CD4-positive, alpha-beta T cell treated with Interleukin-4 for 1 hour (primary cell): ENCODE data around the gene MGAT5B.
"Not testable (repeated sequence)": the region's sequence is repeated elsewhere in the genome, so short reads cannot be mapped to it uniquely, and the experiment has no call there.

Source experiments
- DNase-seq, 2 donors: peaks; one replicate each; pipeline ENCODE4 v3.0.0-alpha.2; 2020 to 2022

MGAT5B gene, protein sequence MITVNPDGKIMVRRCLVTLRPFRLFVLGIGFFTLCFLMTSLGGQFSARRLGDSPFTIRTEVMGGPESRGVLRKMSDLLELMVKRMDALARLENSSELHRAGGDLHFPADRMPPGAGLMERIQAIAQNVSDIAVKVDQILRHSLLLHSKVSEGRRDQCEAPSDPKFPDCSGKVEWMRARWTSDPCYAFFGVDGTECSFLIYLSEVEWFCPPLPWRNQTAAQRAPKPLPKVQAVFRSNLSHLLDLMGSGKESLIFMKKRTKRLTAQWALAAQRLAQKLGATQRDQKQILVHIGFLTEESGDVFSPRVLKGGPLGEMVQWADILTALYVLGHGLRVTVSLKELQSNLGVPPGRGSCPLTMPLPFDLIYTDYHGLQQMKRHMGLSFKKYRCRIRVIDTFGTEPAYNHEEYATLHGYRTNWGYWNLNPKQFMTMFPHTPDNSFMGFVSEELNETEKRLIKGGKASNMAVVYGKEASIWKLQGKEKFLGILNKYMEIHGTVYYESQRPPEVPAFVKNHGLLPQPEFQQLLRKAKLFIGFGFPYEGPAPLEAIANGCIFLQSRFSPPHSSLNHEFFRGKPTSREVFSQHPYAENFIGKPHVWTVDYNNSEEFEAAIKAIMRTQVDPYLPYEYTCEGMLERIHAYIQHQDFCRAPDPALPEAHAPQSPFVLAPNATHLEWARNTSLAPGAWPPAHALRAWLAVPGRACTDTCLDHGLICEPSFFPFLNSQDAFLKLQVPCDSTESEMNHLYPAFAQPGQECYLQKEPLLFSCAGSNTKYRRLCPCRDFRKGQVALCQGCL

DNA sequence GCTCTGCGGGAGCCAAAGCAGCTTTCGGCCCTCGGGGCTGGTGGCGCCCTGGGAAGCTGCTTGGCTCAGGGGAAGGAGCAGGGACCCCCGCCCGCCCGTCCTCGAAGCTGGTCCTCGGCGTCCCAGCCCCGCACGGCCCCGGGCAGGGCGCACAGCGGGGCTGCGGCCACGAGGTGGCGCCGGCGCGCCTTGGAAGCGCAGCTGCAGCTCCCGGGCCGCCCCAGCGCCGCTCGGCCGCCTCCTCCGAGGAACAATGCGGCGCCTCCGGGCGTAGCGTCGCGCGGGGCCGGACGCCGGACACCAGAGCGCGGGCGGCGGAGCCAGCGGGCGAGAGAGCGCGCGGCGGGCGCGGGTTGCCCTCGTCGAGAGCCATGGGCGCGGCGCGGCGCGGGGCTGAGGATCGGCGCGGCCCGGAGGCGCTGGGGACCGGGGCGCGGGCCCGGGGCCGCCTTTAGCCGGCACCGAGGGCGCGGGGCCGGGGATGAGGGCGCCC, at the start of gene MGAT5B:
Gene MGAT5B, plus strand, starts transcription at position 229 of the 493 bp plus-strand sequence. CDS start 626 bp downstream, outside the sequence.
- DNase-seq: peak; percentile 63 to 71

DNA sequence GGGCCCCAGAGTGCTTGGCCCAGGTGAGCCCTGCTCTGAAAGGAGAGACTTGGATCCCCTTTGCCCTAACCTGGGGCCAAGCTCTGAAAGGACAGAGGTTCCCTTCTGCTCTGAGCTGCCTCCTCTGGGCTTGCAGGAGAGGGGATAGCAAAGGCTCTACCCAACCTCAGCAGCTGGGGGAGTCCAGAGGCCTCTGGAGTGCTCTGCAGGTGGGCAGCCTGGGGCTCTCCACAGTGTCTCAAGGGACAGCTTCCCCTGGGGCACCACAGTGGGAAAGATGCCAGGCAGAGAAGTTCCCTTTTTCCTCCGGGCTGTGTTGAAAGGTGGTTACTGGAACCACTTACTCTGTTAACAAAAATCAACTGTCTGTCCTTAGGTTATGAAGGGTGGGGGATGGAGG, 48.2 kb upstream of the MGAT5B start:
- no peak for DNase-seq

DNA sequence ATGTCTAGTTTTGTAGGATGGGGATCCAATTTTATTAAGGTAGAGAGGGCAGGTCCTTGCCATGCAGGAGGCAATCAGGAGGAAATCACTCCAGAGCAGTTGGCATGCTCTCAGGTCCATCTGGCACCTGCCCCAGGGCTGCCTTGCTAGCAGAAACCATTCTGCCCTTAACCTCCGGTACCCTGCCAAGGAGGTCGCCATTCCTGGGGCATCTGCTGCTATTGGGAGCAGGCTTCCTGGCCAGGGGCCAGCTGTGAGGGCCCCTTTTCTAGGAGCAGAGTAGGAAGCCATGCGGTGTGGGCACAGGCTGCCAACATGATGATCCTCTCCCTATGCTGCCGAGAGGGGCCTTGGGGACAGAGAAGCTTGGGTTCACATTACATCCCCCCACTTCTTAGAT, 47.6 kb upstream of the MGAT5B start:
- no peak for DNase-seq

DNA sequence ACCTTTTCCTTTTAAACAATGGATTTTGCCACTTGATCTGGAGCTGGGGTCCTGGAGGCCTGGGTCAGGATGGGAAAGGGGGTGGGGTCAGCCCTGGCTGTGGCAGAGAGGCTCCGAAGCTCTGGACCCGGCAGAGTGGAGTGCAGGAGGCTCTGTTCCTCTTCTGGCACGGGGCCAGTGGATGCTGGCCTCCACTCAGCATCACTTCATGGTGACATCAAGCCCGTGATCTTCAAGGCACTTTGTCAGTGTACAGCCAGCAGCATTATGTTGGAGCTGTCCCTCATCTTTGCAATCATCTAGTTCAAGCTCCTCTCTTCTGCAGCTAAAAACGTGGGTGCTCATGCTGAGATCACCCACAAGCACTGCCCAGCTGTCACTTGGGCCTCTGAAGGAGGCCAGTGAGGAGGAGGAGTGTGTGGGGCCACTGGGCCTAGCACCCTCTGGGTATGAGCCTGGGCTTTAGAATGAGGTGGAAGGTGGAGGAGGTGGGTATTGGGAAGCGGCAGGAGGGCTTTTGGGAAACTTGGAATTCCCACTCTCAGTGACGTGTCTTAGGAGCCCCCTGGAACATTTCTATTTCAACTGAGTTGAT, 45.9 kb upstream of the MGAT5B start:
- no peak for DNase-seq

DNA sequence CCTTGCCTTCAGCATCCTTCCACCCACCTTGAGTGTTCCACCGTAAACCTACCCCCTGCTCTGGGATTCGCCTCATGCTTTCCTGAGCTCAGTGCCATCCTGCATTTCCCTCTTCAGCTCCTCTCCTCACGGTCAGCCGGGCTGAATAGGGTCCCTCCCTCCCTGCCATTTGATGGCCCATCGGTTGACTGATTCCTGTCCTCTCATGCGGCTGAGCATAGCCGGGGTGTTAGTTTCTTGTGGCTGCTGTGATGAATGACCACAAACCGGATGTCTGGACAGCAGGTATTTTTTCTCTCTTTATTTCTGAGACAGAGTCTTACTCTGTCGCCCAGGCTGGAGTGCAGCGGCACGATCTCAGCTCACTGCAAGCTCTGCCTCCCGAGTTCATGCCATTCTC, 44.1 kb upstream of the MGAT5B start:
- DNase-seq: no peak

DNA sequence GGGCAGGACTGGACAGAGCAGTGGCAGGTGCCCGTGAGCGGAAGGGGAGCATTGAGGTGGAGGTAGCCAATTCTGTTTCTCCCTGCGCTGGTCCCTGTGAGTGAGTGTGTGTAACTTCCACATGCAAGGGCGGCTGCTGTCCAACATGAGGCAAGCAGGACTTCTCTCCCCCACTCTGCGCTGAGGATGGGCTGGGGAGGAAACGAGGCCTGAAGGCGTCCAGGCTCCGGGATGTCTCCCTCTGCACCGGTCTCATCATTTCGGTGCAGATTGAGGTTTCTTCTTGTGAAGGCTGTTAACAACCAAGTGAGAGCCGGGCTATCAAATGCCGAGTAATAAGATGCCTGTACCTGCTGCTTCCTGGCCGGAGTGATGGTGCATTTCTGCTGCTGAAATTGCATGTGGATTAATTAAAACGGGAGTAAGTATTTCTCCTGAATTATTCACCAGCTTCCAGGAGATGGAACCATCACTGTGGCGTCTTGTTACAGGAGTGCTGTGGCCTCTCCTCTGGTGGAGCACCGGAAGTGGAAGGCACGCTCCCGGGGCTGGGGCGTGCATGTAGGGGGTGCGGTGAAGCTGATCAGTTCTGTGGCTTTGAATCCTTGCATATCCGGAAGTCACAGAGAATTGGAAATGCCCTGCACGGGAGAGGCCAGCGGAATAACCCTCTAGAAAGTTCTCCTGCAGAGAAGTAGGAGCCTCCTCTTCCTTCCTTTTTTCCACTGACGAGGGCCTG, 41.7 kb upstream of the MGAT5B start:
- no peak for DNase-seq

DNA sequence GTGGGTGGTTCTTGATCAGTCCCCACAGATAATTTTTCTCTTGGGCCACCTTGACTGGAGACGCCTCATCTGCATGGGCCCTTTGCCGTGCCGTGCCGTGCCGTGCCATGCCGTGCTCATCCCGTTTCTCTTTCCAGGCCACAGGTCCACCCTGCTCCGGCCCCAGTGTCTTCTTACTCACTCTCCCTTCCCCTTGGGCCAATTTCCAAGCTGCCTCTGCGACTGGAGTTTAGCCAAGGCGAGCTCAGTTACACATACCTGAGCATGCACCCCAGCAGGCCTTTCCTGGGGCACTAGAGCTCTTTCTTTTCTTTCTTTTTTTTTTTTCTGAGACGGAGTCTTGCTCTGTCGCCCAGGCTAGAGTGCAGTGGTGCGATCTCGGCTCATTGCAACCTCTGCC, 40.5 kb upstream of the MGAT5B start:
- no peak for DNase-seq

DNA sequence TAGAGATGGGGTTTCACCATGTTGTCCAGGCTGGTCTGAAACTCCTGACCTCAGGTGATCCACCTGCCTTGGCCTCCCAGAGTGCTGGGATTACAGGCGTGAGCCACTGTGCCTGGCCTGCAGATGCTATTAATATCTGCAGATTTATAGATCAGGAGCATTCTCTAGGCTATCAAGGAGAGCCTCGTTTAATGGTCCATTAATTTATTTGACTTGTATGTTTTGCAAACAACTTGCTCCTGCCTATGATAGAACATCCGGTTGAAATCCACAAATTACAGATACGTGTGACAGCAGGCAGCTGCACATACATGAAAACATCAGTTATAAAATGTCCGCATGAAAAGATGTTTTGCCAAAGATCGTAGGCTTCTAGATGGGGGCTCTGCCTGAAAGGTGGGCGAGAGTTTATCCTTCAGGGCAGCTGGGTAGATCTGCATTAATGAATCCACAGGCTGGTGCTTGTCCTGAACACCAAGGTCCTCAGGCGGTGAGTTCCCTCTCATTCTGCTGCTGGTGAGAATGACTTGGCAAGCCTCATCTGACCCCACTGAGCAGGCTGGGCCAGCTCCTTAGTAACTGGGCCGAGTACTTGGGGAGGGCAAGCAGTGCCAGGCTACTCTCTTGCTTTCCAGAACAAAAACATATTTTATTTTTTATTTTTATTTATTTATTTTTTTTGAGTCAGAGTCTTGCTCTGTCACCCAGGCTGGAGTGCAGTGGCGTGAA, 37.1 kb upstream of the MGAT5B start:
- no peak for DNase-seq

DNA sequence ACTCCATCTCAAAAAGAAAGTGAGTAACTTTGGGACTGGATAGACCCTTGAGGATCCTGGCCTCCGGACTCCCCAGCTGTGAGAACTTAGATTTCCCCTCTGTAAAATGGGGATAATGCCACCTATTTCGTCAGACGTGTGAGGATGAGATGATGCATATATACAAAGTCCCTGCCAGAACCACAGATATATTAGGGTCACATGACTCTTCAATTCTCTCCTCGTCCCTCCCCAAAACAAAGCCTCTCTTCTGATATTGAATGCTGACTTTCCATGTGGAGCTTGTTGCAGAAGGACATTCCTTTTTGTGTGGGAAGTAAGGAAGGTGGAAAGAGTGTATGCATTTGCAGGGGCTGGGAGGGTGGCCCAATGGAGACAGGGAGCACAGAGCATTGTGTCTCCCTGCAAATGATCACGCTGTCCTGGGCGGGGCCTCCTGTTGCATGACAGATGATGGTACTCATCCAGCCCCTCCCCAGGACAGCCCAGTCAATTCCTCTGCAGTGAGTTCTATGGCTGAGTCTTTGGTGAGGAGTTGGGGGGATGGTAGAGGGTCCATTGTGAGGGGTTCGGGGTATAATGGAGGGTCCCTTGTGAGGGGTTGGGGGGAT, 35.1 kb upstream of the MGAT5B start:
- no peak for DNase-seq

DNA sequence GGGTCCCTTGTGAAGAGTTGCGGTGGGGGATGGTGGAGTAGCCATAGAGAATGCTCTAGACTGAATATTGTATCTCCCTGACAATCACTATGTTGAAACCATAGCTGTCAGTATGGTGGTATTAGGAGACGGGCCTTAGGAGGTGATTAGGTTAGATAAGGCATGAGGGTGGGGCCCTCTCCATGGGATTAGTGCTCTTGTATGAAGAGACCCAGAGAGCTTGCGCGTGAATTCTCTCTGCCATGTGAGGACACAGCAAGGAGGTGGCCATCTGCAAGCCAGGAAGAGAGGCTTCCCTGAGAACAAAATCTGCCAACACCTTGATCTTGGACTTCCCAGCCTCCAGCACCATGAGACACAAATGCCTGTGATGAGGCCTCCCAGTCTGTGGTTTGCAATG, 34.5 kb upstream of the MGAT5B start:
- no peak for DNase-seq

DNA sequence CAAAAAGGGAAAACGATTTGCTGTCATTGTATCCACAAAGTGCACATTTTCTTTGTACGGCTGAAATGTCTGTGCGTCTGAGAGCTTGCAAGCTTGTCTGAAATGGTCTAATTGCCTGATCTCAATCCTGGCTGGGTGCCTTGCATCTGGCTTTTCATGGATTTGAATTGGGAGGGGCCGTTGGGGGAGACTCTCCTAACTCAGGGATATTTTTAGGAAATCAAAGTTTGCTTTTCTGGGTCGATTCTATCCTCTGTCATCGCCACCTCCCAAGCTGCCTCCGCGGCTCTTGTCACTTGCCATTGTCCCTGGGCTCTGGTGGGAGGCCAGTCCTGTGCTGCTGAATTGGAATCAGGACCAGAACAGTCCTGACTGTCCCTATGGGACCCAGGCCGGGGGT, 33.3 kb upstream of the MGAT5B start:
- no peak for DNase-seq

DNA sequence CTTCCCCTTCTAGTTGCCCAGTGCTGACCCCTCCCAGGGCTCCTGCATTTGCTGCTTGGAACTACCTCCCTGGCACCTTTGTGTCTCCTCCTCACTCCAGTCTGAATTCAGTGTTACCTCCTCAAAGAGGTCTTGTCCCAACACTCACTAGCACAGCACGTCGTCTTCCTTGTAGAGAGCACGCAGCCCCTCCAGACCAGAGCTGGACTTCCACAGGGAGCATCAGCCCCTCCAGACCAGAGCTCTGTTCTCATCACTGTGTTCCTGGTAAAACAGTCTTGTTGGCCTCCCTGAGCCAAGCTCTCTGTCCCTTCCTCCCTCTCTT, 27.8 kb upstream of the MGAT5B start:
- no peak for DNase-seq

DNA sequence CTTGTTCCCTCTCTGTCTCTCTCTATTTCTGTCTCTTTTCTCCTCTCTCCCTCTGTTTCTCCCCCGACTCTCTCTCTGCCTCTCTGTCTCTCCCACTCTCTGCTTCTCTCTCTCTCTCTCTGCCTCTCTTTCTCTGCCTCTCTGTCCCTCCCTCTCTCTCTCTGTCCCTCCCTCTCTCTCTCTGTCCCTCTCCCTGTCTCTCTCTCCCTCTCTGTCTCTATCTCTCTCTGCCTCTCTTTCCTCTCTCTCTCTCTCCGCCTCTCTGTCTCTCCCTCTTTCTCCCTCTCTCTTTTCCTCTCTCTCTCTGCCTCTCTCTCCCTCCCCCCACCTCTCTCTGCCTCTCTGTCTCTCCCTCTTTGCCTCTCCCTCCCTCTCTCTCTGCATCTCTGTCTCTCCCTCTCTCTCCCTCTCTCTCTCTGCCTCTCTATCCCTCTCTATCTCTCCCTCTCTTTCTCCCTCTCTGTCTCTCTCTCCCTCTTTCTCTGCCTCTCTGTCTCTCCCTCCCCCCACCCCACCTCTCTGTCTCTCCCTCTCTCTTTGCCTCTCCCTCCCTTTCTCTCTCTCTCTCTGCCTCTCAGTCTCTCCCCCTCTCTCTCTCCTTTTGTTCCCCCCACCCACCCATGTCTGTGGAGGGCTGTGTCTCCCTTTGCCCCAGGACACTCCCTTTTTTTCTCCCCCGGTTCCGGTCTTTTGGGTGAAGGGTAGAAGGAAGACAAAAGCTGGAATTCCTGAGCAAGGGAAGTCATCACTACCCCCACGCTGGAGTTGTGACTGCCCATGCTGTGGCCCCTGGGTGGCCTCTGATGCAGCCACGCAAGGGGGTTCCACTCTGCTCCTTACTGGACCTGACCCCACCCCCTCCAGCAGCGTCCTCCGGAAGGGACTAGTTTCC, 27.1 kb upstream of the MGAT5B start:
- DNase-seq: no peak

DNA sequence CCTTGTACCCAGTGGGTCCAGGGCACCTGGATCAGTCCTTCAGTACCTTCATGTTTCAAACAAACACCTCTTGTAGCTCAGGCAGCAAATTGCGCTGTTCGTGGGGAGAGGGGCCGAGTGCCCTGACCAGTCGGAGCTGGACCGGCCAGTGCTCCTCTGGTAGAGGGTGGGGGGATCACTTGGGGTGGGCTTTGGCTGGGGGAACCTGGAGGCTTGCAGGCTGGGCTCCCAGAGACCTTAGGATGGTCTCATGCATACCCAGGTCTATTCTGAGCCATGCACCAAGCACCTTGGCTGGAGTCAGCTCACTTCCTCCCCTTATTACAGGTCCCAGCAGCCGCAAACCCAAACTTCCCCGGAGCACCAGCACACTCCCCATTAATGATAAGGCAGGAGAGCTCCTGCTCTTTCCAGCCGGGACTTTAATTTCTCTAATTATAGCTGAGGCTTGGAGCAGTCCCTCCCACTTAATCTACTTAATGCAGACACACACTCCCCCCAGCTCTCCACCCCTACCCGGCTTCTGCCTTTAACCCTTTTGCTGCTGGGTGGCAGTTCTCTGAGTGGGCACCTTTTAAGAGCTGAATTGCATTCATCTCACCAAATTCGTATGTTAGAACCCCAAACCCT, 26.3 kb upstream of the MGAT5B start:
- no peak for DNase-seq

DNA sequence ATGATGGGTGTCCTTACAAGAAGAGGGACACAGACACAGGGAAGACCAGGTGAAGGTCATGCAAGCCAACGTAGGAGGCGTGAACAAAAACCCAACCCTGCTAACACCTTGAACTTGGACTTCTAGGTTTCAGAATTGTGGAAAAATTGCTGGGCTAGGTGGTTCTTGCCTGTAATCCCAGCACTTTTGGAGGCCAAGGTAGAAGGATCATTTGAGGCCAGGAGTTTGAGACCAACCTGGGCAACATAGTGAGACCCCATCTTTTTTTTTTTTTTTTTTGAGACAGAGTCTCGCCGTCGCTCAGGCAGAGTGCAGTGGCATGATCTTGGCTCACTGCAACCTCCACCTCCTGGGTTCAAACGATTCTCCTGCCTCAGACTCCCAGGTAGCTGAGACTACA, 25.1 kb upstream of the MGAT5B start:
- DNase-seq: not testable (repeated sequence)

DNA sequence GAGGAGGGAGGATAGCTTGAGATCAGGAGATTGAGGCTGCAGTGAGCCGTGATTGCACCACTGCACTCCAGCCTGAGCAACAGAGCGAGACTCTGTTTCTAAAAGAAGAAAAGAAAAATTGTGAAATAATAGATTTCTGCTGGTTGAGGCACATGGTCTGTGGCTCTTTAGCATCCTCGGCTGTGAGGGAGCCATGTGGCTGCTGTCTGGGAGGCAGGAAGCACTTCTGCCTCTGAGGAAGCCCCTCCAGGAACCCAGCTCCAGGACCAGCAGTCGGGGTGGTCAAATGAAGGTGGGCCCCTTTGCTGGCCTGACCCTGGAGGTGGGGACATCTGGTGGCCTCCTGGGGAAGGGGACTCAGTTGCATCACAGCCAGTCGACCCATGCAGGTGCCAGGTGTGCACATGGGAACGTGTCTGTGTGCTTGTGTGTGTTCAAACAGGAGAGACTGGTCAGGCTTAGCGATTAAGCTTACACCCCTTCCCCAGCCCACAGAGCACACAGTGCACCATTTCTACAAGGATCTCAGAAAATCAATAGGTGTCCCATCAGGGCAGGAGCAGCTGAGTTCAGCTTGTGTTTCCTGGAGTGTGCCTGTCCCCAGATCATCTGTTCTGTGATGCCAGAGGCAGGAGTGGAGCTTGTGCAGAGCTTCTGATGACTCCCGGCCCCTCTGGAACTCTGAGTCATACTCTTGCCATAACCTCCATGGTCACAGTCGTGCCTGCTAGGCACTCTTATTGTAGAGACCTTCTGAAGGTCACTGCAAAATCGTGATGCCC, 24.3 kb upstream of the MGAT5B start:
- no peak for DNase-seq

DNA sequence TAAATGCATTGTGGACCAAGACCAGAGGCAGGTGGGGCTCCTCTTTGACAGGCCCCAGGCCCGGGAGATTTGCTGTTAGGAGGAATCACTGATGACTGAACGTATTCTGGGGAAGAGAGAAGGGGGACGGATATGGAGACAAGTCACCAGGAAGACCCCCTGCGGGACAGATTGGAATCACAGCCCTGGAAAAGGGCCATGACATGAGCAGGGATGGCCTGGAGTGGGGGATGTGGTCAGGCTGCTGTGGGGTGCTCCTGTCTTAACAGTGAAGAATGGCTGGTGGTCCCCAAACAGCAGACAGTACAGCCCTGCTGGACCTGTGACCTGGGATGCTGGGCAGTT, 23.7 kb upstream of the MGAT5B start:
- no peak for DNase-seq

DNA sequence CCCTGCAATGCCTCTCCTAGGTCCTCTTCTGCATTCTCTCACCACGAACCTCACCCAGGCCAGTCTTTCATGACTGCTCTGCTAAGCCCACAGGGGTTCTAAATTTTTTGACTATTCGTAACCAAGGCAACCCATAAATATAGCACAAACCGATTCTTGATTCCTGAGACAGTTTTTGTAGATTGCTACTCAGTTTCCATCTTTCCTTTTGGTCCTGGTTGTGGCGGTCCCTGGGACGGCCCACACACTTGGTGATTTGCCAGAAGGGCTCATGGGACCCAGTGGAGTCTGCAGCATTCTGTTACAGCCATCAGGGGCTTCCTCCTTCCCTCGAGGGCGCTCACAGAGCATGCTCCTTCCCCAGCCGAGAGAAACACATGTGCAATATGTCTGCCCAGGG, 23.4 kb upstream of the MGAT5B start:
- no peak for DNase-seq

DNA sequence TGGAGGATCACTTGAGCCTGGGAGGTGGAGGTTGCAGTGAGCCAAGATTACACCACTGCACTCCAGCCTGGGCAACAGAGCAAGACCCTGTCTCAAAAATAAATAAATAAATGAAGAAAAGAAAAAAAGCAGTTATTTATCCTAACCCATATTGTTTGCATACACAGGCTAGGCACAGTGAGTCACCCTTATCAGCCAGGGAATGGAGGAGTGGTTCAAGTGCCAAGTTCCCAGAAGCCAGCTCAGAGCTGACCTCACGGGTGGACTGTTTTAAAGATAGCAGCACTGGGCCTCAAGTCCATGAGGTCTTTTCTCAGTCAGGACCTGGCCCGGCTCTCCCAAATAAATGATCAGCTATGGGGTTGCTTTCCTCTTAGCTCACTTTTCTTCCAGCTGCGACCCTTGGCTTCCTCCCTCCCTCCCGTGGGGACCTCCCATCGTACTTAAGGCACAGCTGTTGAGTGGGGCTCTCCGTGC, 22.6 kb upstream of the MGAT5B start:
- no peak for DNase-seq

DNA sequence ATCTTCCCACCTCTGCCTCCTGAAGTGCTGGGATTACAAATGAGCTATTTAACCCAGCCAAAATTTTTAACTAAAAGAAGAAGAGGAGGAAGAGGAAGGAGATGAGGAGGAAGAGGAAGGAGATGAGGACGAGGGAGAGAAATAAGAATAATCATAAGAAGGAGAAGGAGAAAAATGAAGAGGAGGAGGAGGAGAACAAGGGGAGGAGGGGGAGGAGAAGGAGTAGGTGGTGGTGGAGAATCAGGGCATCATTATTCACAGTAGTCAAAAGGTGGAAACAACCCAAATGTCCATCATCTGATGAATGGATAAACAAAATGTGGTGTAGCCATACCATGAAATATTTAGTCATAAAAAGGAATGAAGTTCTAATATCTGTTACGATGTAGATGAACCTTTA, 21.2 kb upstream of the MGAT5B start:
- DNase-seq: no peak
